Stimulated activated CD4-positive, alpha-beta T cell treated with anti-CD3 and anti-CD28 coated beads, Interleukin-15, amount 100 ng/mL, for 24 hours (primary cell): ENCODE results near the gene FSHB.

Source experiments
- DNase-seq: peaks from one replicate; pipeline ENCODE4 v3.0.0-alpha.2; 2020

Gene FSHB

DNA sequence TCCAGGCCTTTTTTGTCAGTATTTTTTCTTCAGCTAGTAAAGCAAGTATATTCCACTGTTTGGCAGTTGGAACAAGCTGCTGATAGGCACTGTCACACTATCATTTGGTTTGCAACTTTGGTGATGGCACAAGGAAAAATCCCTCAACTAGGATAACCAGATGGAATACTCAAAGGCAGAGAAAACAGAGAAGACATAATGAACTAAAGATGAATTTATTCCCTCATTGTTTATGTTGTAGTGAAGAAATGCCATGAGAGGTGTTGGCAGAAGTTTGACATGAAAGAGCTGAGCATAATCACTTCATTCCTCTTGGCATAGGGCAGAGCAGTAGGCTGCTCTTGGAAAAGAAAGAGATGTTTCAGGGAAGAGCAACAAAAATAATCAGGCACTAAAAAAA lies 39.9 kb downstream of the FSHB start:
- DNase-seq: no peak

DNA sequence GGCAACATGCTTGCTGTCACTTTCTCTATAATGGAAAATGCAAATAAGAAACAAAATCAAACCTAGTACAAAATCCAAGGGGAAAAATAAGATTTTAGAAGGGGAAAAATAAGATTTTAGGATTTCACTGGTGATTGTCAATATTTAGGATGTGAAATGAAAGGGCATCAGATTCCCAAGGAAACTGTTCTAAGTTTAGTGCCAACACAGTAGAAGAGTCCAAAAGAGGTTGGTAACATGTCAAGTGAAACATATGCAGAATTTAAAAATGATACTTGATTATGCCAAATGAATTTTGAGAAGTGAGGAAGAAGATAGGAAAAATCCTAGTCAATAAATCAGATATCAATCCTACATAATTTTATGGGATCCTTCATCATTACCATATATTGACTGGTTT lies 46.4 kb downstream of the FSHB start:
- no peak for DNase-seq

DNA sequence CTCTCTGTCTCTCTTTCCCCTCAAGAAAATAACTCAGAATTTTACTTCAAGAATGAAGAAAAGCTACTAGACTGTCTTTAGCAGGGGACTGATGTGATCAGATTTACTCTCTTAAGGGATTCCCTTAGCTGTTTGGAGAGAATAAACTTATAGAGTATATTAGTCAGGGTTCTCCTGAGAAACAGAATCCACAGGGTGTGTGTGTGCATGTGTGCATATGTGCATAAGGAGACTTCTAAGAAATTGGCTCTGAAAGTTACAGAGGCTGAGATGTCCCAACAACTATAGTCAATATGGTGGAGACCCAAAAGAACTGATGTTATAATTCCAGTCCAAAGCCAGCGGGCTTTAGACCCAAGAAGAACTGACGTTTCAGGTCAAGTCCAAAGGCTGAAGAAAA lies 49.0 kb downstream of the FSHB start:
- DNase-seq: no peak

DNA sequence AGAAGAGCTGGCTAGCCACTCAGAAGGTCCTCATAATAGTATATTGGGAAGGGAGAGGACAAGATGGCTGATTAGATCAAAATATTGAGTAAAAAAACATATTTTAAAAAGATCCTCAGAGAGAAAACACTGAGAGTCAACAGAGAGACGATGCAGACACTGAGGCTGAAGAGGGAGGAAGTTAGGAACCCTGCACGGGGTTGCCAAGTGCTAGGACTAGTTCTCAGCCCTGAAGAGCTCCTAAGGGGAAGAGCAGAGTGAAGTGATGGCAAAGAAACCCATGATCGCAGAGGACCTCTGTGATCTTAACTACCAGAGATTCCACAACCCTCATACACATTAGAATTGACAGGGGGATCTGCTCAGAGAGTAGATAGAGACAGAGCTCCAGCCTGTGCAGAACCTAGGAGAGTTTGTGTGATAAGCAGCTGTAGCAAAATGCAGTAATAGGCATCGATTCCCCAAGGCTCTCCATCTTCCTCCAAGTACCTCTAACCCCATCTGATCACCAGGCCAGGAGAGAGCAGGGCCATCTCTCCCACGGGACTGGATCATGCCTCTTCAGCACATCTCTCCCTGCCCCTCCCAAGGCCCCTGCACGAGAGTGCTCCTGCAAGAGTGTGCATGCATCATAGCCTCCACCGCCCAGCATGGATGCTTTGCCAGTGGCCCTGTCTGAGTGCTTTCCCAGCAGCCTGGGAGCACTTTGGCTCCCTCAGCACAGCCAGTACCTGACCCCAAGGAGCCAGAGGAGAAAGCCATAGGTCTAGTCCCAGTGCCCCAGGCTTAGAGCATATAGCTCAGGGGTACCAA lies 50.9 kb downstream of the FSHB start:
- DNase-seq: no peak

DNA sequence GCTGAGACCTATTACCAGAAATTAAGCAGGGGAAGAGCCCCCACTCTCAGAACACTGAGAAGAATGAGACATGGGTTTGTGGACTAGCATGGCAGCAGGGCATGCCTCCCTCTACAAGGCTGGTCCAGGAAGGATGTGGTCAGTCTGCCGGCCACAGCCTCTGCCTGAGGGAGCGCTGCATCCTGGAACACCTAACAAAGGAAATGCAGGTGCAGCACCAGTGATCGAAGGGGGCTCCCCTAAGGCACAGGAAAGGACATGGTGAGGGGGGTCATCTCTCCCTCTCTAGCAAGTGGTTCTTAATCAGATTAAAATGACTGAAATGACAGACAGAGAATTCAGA lies 51.4 kb downstream of the FSHB start:
- peak; percentile 12 for DNase-seq
